Lower lobe of right lung (tissue), 2 donors: ENCODE data around the gene THAP3. TPM values are rescaled to one million over a fixed set of nuclear protein-coding genes. Genes with fewer than 3 reads are reported as not detected.

Experiments
- ATAC-seq, 2 donors: fragments of 200-7000 bp; cut with Tn5 transposase; one replicate each; pipeline ENCODE4 v1.9.1; 2020 to 2022; ENCODE audit warnings: mild to moderate bottlenecking in 2 of 2, moderate library complexity in 2 of 2
- DNase-seq: peaks from one replicate; pipeline ENCODE4 v3.0.0-alpha.2; 2020
- H3K27ac ChIP-seq: fragments of 200-600 bp; one replicate; pipeline ENCODE4 v1.8.0; 2022
- H3K27me3 ChIP-seq: fragments of 200-600 bp; one replicate; pipeline ENCODE4 v1.8.0; 2022; ENCODE audit warnings: low read depth
- H3K36me3 ChIP-seq: fragments of 200-600 bp; one replicate; pipeline ENCODE4 v1.8.0; 2022; ENCODE audit warnings: mild to moderate bottlenecking
- H3K4me1 ChIP-seq: fragments of 200-600 bp; one replicate; pipeline ENCODE4 v1.8.0; 2022
- H3K4me3 ChIP-seq: fragments of 200-600 bp; one replicate; pipeline ENCODE4 v1.8.0; 2022; ENCODE audit warnings: mild to moderate bottlenecking
- H3K9me3 ChIP-seq: fragments of 200-600 bp; one replicate; pipeline ENCODE4 v1.8.0; 2022
- CTCF ChIP-seq: fragments of 200-600 bp; IDR thresholded peaks from one replicate; pipeline ENCODE4 v1.8.0; 2022; ENCODE audit warnings: antibody characterized with exemption, mild to moderate bottlenecking
- intact Hi-C: fragments of 100-400 bp; cut with DNase I; formaldehyde crosslinking; loops from one replicate; pipeline ENCODE4 v1.11.0; 2022
- total RNA-seq: library from RNA; stranded (reverse); fragmentation: NEBNext Ultra II Directional; extraction: Animal tissue kit (Norgen Biotek cat#: 25700); gene quantifications from one replicate; pipeline ENCODE4 v1.2.1, GENCODE V29; 2021
- donor health status: DM: no; HTN: yes; CAD: no; lungs with severe emphysema.

THAP3 gene
- total RNA-seq, 1 donor from 2014 or later = 15.7 TPM

- H3K4me3 ChIP-seq = no peak overlapping the region
- intact Hi-C loops = no loop called here
- no peaks in the 10 kb centered on the region for H3K4me1 ChIP-seq
- no peaks in the 10 kb centered on the region for H3K9me3 ChIP-seq
- H3K27me3 ChIP-seq = no peaks in the 10 kb centered on the region
- no peak for TF ChIP-seq CTCF
- no peak for DNase-seq
- H3K27ac ChIP-seq = no peak overlapping the region
- no peak for ATAC-seq
- peaks cover 83% of the 10 kb centered on the region for H3K36me3 ChIP-seq
Observed at GRCh38 chr1:6675941-6676340, 51.3 kb downstream of the THAP3 start.

Other genes starting within 250 kb of the THAP3 start
- gene ACOT7, start 231.1 kb upstream of the THAP3 start, total RNA-seq = 28.5 TPM
- gene HES2, start 204.9 kb upstream of the THAP3 start, total RNA-seq = 6.4 TPM
- gene ESPN, start 200.1 kb upstream of the THAP3 start, total RNA-seq = 8.3 TPM
- gene TNFRSF25, start 158.7 kb upstream of the THAP3 start, total RNA-seq = 8.2 TPM
- gene PLEKHG5, start 133.2 kb upstream of the THAP3 start, total RNA-seq = 9.5 TPM
- 19.4 TPM for gene NOL9, start 70.4 kb upstream of the THAP3 start, total RNA-seq
- gene TAS1R1, start 69.6 kb upstream of the THAP3 start, total RNA-seq = 0.27 TPM
- 36.5 TPM for gene ZBTB48, start 44.9 kb upstream of the THAP3 start, total RNA-seq
- gene KLHL21, start 22.0 kb upstream of the THAP3 start, total RNA-seq = 22.6 TPM
- gene PHF13, start 11.1 kb upstream of the THAP3 start, total RNA-seq = 10.2 TPM
- 36.4 TPM for gene DNAJC11, start 76.9 kb downstream of the THAP3 start, total RNA-seq
- gene CAMTA1, start 160.6 kb downstream of the THAP3 start, total RNA-seq = 47.9 TPM